Kidney (tissue), 14 donors: ENCODE results near the gene TRIO. TPM values are rescaled to one million over a fixed set of nuclear protein-coding genes. Genes with fewer than 3 reads are reported as not detected.
"Not testable (repeated sequence)": the region's sequence is repeated elsewhere in the genome, so short reads cannot be mapped to it uniquely, and the experiment has no call there.

Experiments used
- DNase-seq, 5 donors: peaks; one replicate each; pipeline ENCODE4 v3.0.0-alpha.2; 2013 to 2020
- FAIRE-seq: peaks from 2 replicates; lab custom pipeline; 2012; peaks lifted over from hg19 to GRCh38; lab: Jason Lieb, UNC
- H3K27ac ChIP-seq, 2 donors: one replicate each; pipeline ENCODE4 v1.7.0; 2013; ENCODE audit warnings: low read depth in 2 of 2, low read length in 2 of 2, inconsistent platforms in 1 of 2
- H3K27me3 ChIP-seq: one replicate; pipeline ENCODE4 v1.7.1; 2013; ENCODE audit warnings: low read length, inconsistent platforms; ENCODE audit not compliant: control insufficient read depth, insufficient read depth
- H3K36me3 ChIP-seq, 3 donors: one replicate each; pipeline versions ENCODE4 v1.7.0 to v1.7.1; 2013; ENCODE audit warnings: low read length in 3 of 3, control low read depth in 1 of 3, inconsistent platforms in 1 of 3; ENCODE audit not compliant: insufficient read depth in 3 of 3, control insufficient read depth in 2 of 3
- H3K4me1 ChIP-seq, 3 donors: one replicate each; pipeline versions ENCODE4 v1.7.0 to v1.7.1; 2013; ENCODE audit warnings: low read length in 3 of 3, inconsistent platforms in 1 of 3, low read depth in 1 of 3; ENCODE audit not compliant: control insufficient read depth in 2 of 3, insufficient read depth in 2 of 3
- H3K4me3 ChIP-seq, 3 donors: one replicate each; pipeline versions ENCODE4 v1.7.0 to v1.8.1; 2013; ENCODE audit warnings: low read length in 3 of 3, control low read depth in 1 of 3, inconsistent platforms in 1 of 3
- H3K9ac ChIP-seq, 3 donors: one replicate each; pipeline versions ENCODE4 v1.7.0 to v1.7.1; 2013; ENCODE audit warnings: low read length in 3 of 3, control low read depth in 1 of 3, inconsistent platforms in 1 of 3
- H3K9me3 ChIP-seq, 3 donors: one replicate each; pipeline versions ENCODE4 v1.7.0 to v1.7.1; 2013; ENCODE audit warnings: low read length in 3 of 3, control low read depth in 1 of 3, inconsistent platforms in 1 of 3; ENCODE audit not compliant: control insufficient read depth in 2 of 3, insufficient read depth in 1 of 3
- intact Hi-C: fragments of 100-400 bp; cut with DNase I; formaldehyde crosslinking; loops from one replicate; pipeline ENCODE4 v1.11.1; 2022
- polyA plus RNA-seq: library from polyadenylated mRNA; stranded (reverse); fragments of 350-450 nt; fragmentation: Illumina TruSeq; extraction: RNeasy Lipid Tissue Mini Kit (QIAGEN cat#74804); gene quantifications from one replicate; pipeline ENCODE4 v1.2.3, GENCODE V29; 2014; ENCODE audit warnings: low read depth, low replicate concordance; ENCODE audit not compliant: insufficient read depth
- total RNA-seq: library from RNA; stranded (reverse); fragmentation: NEBNext Ultra II Directional; extraction: Animal tissue kit (Norgen Biotek cat#: 25700); gene quantifications from one replicate; pipeline ENCODE4 v1.2.1, GENCODE V29; 2021
- TF ChIP-seq, protein P1 (sequence below): IDR thresholded peaks from 3 replicates; pipeline ENCODE4 v1.5.1; 2012; ENCODE audit warnings: mild to moderate bottlenecking, moderate library complexity, borderline replicate concordance; ENCODE audit not compliant: insufficient read depth; ENCODE audit errors: extremely low read depth
- donor health status: control.
- donor health status: control.
- donor health status: control.
- donor health status: control.
- donor health status: control.
- donor health status: DM: yes; HTN: yes; CAD: no.
- donor health status: Normal renal cell carcinoma (clear cell type).

Gene TRIO
- total and polyA plus RNA-seq, 2 donors from 2014 or later: 9.5 to 149 TPM

GRCh38 chr5:14431534-14431933 lies 288.4 kb downstream of the TRIO start:
- no peaks in the 10 kb centered on the region for H3K4me1 ChIP-seq
- no peaks in the 10 kb centered on the region for H3K27me3 ChIP-seq
- DNase-seq (no peak), FAIRE-seq (no peak)
- H3K27ac ChIP-seq: no peak overlapping the region
- intact Hi-C loops: no loop called here
- TF ChIP-seq, protein P1, sequence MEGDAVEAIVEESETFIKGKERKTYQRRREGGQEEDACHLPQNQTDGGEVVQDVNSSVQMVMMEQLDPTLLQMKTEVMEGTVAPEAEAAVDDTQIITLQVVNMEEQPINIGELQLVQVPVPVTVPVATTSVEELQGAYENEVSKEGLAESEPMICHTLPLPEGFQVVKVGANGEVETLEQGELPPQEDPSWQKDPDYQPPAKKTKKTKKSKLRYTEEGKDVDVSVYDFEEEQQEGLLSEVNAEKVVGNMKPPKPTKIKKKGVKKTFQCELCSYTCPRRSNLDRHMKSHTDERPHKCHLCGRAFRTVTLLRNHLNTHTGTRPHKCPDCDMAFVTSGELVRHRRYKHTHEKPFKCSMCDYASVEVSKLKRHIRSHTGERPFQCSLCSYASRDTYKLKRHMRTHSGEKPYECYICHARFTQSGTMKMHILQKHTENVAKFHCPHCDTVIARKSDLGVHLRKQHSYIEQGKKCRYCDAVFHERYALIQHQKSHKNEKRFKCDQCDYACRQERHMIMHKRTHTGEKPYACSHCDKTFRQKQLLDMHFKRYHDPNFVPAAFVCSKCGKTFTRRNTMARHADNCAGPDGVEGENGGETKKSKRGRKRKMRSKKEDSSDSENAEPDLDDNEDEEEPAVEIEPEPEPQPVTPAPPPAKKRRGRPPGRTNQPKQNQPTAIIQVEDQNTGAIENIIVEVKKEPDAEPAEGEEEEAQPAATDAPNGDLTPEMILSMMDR: no peak
- no peaks in the 10 kb centered on the region for H3K9me3 ChIP-seq
- no peak overlapping the region for H3K9ac ChIP-seq
- H3K36me3 ChIP-seq: peaks cover 0 to 6% (median 0%) of the 10 kb centered on the region in 3 donors
- H3K4me3 ChIP-seq: no peak overlapping the region

DNA sequence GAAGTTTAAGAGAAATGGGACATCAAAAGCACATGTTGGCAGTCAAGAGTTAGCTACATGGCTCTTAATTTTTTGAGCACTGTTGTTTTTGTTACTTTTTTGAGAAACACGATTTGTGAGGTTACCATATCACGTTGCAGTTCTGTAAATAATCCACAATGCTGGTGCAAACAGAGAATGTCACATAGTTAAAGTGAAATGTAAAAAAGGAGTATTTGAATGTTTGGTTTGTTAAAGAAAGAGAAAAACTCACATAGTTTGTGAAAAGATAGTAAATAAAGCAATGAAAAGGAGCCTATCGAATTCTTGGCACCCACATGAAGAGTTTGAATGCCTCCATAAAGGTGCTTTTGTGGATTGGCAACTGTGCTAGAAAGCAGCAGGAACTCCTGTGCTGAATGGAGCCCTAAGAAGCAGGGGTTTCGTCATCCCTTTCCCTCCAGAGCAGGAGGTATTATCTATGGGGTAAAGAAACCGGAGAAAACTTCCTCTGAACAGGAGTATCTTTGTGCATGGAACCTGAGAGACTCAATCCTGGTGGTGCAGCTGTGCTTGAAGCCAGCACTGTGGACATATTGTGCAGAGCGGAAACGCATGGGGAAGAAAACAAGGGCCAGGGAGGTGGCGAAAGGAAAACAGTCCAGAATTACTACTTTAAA lies 289.9 kb downstream of the TRIO start:
- Histone ChIP-seq H3K27ac (no peak overlapping the region), H3K4me1 (no peaks in the 10 kb centered on the region), H3K9me3 (no peaks in the 10 kb centered on the region), H3K4me3 (no peak overlapping the region), H3K36me3 (no peaks in the 10 kb centered on the region), H3K9ac (no peak overlapping the region), H3K27me3 (no peaks in the 10 kb centered on the region)
- DNase-seq (peak in 2 of 5 donors; percentile 66 to 67), FAIRE-seq (no peak)
- intact Hi-C loops: no loop called here
- TF ChIP-seq, protein P1: no peak

GRCh38 chr5:14435481-14435880 lies 292.3 kb downstream of the TRIO start:
- H3K27me3 ChIP-seq: no peaks in the 10 kb centered on the region
- TF ChIP-seq, protein P1: no peak
- no peaks in the 10 kb centered on the region for H3K36me3 ChIP-seq
- intact Hi-C loops: no loop called here
- DNase-seq (no peak), FAIRE-seq (no peak)
- H3K4me3 ChIP-seq: no peak overlapping the region
- H3K27ac ChIP-seq: no peak overlapping the region
- no peaks in the 10 kb centered on the region for H3K9me3 ChIP-seq
- H3K4me1 ChIP-seq: no peaks in the 10 kb centered on the region
- no peak overlapping the region for H3K9ac ChIP-seq

GRCh38 chr5:14436122-14436521 lies 293.0 kb downstream of the TRIO start:
- H3K27me3 ChIP-seq, FAIRE-seq, H3K4me1 ChIP-seq, H3K9me3 ChIP-seq, H3K36me3 ChIP-seq, H3K4me3 ChIP-seq, H3K9ac ChIP-seq, DNase-seq, intact Hi-C loops, H3K27ac ChIP-seq: not testable (repeated sequence)
